Cardiac septum (tissue), 1 donor: ENCODE data around the gene PRKG1. TPM values are rescaled to one million over a fixed set of nuclear protein-coding genes. Genes with fewer than 3 reads are reported as not detected.

Experiments
- DNase-seq: peaks from one replicate; pipeline ENCODE4 v3.0.0-alpha.2; 2020; ENCODE audit warnings: low spot score
- intact Hi-C: fragments of 100-400 bp; cut with DNase I; formaldehyde crosslinking; loops from one replicate; pipeline ENCODE4 v1.14.0; 2022
- total RNA-seq: library from RNA; stranded (reverse); fragmentation: NEBNext Ultra II Directional; extraction: Animal tissue kit (Norgen Biotek cat#: 25700); gene quantifications from one replicate; pipeline ENCODE4 v1.2.1, GENCODE V29; 2021
- donor health status: DM: no; HTN: no; CAD: no.

Gene PRKG1
- total RNA-seq, 1 donor from 2014 or later: 35.6 TPM

- no peak for DNase-seq
- intact Hi-C loops: no loop called here
Observed at GRCh38 chr10:52308251-52309031, 1234.2 kb downstream of the PRKG1 start.

GRCh38 chr10:52312942-52313255, 1238.6 kb downstream of the PRKG1 start:
- DNase-seq: no peak
- intact Hi-C loops: no loop called here

- intact Hi-C loops: no loop called here
- no peak for DNase-seq
Observed at GRCh38 chr10:52313256-52313932, 1239.1 kb downstream of the PRKG1 start.

GRCh38 chr10:52313933-52314821, 1239.9 kb downstream of the PRKG1 start, which contains the start of gene DKK1:
Gene DKK1 (plus strand): TSS chr10:52314281. CDS start chr10:52314435, 154 bp downstream.
- no peak for DNase-seq
- intact Hi-C loops: no loop called here

GRCh38 chr10:52314822-52315552, 1240.7 kb downstream of the PRKG1 start:
- intact Hi-C loops: no loop called here
- DNase-seq: no peak

GRCh38 chr10:52316001-52316400, 1241.7 kb downstream of the PRKG1 start:
- intact Hi-C loops: no loop called here
- DNase-seq: no peak

GRCh38 chr10:52316500-52316899, 1242.2 kb downstream of the PRKG1 start:
- intact Hi-C loops: no loop called here
- DNase-seq: no peak

- DNase-seq: no peak
- intact Hi-C loops: no loop called here
Observed at GRCh38 chr10:52318136-52318701, 1243.9 kb downstream of the PRKG1 start.

GRCh38 chr10:52318822-52319464, 1244.7 kb downstream of the PRKG1 start:
- intact Hi-C loops: no loop called here
- no peak for DNase-seq

- DNase-seq: no peak
- intact Hi-C loops: no loop called here
Observed at GRCh38 chr10:52319926-52320325, 1245.6 kb downstream of the PRKG1 start.

- intact Hi-C loops: no loop called here
- DNase-seq: no peak
Observed at GRCh38 chr10:52322323-52322722, 1248.0 kb downstream of the PRKG1 start.

GRCh38 chr10:52322936-52323335, 1248.6 kb downstream of the PRKG1 start:
- intact Hi-C loops: no loop called here
- DNase-seq: no peak

- intact Hi-C loops: no loop called here
Observed at GRCh38 chr10:52326382-52326781, 1252.1 kb downstream of the PRKG1 start.

GRCh38 chr10:52331638-52332364, 1257.5 kb downstream of the PRKG1 start:
- intact Hi-C loops: no loop called here
- no peak for DNase-seq

More at GRCh38 chr10:52326382-52326781, 1252.1 kb downstream of the PRKG1 start:
- DNase-seq: no peak

GRCh38 chr10:52332815-52333214, 1258.5 kb downstream of the PRKG1 start:
- no peak for DNase-seq
- intact Hi-C loops: no loop called here

GRCh38 chr10:52334595-52334994, 1260.3 kb downstream of the PRKG1 start:
- intact Hi-C loops: no loop called here
- DNase-seq: no peak

- no peak for DNase-seq
- intact Hi-C loops: no loop called here
Observed at GRCh38 chr10:52335665-52336064, 1261.4 kb downstream of the PRKG1 start.

- DNase-seq: no peak
- intact Hi-C loops: no loop called here
Observed at GRCh38 chr10:52337225-52337624, 1262.9 kb downstream of the PRKG1 start.
